Stimulated activated CD4-positive, alpha-beta T cell treated with anti-CD3 and anti-CD28 coated beads, Interleukin-1b, Interleukin-23, amount 100 ng/mL, for 4 hours (primary cell): ENCODE results near the gene KRTAP5-10.
"Not testable (repeated sequence)": the region's sequence is repeated elsewhere in the genome, so short reads cannot be mapped to it uniquely, and the experiment has no call there.

Experiments
- DNase-seq, 2 donors: peaks; one replicate each; pipeline ENCODE4 v3.0.0-alpha.2; 2020; ENCODE audit warnings: low read depth in 2 of 2

KRTAP5-10 gene

DNA sequence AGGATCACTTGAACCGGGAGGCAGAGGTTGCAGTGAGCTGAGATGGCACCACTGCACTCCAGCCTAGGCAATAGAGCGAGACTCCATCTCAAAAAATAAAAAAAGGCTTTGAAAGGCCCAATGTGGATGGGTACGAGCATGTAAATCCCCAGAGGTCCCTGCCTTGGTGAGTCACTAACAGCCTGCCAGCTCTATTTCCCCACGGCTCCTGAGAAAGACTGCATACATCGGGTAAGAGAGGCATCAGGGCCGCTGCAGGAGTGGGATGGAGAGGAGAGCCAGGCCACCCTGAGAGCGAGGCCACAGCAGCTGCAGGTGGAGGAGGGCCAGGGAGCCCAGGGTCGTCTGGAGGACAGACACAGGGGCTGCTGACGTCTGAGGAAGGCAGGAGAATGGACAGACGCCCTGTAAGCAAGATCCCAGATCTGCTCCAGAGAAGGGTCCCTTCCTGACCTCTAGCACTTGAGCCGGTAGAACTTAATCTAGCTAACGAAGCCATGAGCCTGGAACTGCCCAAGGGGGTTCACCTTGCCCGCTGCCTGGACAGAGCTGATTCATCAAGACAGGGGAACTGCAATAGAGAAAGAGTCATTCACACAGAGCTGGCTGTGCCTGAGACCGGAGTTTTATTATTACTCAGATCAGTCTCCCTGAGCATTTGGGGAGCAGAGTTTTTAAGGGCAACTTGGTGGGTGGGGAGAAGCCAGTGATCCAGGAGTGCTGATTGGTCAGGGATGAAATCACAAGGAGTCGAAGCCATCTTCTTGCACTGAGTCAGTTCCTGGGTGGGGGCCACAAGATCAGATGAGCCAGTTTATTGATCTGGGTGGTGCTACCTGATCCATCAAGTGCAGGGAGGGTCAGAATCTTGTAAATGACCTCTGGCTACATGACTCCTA is 22.2 kb upstream of the KRTAP5-10 start:
- no peak for DNase-seq

GRCh38 chr11:71543866-71544265 is 21.5 kb upstream of the KRTAP5-10 start:
- no peak for DNase-seq

DNA sequence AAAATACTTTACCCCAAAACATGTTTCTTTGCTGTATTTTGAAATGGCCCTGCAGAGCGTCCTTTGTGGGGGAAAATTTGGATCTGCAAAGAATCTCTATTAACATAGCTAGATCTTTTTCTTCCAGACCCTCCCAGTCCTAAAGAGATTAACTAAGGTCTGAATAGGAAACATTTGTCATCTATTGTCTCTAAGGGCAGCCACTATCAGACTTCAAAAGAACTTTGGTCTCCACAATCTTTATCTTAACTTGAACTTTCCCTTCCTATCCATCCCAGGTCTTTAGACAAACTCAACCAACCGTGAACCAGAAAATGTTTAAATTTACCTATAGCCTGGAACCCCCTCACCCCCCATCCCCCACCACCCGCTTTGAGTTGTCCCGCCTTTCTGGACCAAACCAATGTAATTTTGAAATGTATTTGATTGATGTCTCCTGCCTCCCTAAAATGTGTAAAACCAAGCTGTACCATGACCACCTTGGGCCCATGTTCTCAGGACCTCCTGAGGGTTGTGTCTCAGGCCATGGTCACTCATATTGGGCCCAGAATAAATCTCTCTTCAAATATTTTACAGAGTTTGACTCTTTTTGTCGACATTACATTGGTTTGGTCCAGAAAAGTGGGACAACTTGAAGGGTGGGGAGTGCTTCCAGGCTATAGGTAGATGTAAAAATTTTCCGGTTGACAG is 20.7 kb upstream of the KRTAP5-10 start:
- no peak for DNase-seq

- DNase-seq: no peak
Observed at GRCh38 chr11:71545405-71545966, 19.9 kb upstream of the KRTAP5-10 start.

- no peak for DNase-seq
Observed at GRCh38 chr11:71548120-71548519, 17.2 kb upstream of the KRTAP5-10 start, which contains the start of gene KRTAP5-9. TSS of gene KRTAP5-9 (plus strand) at chr11:71548420. CDS start at chr11:71548658, 238 bp downstream.

DNA sequence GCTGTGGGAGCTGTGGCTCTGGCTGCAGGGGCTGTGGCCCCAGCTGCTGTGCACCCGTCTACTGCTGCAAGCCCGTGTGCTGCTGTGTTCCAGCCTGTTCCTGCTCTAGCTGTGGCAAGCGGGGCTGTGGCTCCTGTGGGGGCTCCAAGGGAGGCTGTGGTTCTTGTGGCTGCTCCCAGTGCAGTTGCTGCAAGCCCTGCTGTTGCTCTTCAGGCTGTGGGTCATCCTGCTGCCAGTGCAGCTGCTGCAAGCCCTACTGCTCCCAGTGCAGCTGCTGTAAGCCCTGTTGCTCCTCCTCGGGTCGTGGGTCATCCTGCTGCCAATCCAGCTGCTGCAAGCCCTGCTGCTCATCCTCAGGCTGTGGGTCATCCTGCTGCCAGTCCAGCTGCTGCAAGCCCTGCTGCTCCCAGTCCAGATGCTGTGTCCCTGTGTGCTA is 16.6 kb upstream of the KRTAP5-10 start:
- DNase-seq: no peak

DNA sequence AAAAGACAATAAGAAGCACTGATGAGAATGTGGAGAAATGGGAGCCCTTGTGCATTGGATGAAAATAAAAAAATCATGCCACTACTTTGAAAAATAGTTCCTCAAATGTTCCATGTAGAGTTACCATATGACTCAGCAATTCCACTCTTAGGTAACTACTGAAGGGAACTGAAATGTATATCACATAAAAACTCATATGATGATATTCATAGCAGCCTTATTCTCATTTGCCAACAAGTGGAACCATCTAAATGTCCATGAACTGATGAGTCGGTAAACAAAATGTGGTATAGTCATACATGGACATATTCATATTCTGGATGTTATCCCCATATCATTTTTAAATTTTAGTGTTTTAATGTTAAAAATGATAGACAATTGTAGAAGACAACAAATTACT is 13.7 kb upstream of the KRTAP5-10 start:
- DNase-seq: no peak

GRCh38 chr11:71554996-71555395 is 10.4 kb upstream of the KRTAP5-10 start:
- DNase-seq: no peak

DNA sequence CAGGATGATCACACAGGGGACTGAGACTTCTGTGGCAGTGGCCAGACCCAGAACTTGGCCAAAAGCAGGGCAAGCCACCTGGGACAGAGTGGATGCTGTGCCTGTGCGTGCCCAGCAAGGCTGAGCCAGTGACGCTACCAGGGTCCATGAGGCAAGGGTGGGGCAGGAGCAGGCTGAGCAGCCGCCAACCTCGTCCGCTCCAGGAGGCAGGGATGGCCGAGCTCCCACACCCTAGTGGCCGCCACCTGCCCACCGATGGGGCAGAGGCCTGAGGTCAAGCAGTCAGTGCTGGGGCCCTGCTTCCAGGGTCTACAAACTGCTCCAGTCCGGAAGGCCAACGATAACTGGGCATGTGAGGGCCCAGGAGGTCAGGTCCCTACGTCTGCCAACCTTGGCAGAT is 9.9 kb upstream of the KRTAP5-10 start:
- DNase-seq: no peak

DNA sequence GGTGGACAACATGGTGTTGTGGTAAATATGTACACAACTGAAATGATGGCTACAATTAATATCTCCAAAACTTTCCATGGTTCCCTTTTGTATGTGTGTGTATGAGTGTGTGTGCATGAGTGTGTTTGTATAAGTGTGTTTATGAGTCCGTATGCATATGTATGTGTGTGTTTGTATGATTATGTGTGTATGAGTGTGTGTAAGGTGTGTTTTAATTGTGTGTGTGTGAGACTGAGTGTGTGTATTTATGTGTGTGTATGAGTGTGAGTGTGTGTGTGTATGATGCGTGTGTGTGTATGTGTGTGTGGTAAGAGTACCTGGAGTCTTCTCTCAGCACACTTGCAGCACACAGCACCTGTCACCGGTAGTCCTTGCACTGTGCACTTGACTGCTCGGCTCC is 9.3 kb upstream of the KRTAP5-10 start:
- no peak for DNase-seq

GRCh38 chr11:71557257-71557656 is 8.1 kb upstream of the KRTAP5-10 start:
- DNase-seq: no peak

DNA sequence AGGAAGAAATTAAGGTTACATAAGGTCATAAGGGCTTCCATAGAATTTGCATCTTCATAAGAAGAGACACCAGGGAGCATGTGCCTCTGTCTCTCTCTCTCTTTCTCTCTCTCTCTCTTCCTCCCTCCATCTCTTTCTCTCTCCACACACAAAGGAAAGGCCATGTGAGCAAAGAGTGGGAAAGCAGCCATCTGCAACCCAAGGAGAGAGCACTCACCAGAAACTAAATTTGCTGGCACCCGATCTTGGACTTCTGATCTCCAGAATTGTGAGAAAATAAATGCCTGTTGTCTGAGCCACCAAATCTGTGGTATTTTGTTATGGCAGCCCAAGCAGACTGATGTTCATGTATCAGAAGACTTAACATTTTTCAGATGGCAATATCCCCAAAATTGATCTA is 6.4 kb upstream of the KRTAP5-10 start:
- no peak for DNase-seq

GRCh38 chr11:71562120-71562519 is 3.2 kb upstream of the KRTAP5-10 start:
- no peak for DNase-seq

DNA sequence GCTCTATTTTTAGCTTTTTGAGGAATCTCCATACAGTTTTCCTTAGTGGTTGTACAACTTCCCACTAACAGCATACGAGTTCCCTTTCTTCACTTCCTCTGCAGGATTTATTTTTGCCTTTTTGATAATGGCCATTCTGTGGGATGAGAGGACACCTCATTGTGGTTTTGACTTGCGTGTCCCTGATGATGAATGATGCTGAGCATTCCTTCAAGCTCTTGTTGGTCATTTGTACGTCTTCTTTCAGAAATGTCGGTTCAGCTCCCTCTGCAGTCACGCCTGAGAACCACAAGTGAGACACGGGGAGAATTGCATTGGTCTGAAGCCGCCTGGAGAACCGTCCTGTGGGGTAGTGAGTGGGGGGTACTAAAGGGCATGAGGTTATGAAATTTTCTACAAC is 2.0 kb upstream of the KRTAP5-10 start:
- DNase-seq: no peak

- DNase-seq: no peak
Observed at GRCh38 chr11:71564430-71564829, 933 bp upstream of the KRTAP5-10 start.

DNA sequence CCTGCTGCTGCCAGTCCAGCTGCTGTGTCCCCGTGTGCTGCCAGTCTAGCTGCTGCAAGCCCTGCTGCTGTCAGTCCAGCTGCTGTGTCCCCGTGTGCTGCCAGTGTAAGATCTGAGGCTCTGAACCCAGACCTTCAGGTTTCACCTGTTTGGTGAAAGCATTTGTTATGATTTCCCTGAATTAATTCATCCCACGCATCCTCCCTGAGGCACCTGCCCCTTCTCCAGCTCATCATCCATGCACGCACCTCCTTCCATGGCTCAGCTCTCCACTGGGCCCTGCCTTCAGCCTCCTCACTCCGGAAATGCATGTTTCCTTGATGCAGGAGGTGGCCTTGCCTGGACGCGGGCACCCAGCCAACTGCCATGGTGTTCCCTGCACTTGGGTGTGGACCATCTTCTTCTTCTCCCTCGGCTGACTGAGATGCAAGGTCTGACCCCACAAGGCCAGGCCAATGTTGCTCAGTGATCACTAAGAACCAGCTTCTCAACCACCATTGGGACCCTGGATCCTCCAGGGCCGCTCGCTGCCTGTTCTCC is 788 bp downstream of the KRTAP5-10 start:
- DNase-seq: no peak

GRCh38 chr11:71566626-71567599 is 1.6 kb downstream of the KRTAP5-10 start:
- DNase-seq: not testable (repeated sequence)

DNA sequence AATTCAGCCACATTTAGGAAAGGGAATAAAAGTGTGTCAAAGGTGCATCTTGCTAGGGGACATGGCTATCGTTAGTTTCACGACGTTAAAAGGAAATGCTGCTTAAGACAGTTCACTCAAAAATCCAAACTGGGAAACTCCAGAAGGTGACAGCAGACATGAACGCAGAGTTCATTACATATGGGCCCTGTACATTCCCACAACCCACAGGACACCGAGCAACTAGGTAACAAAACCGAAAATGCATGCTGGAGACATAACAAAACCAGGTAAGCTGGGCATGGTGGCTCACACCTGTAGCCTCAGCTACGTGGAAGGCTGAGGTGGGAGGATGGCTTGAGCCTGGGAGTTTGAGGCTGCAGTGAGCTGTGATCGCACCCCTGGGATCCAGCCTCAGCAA is 2.3 kb downstream of the KRTAP5-10 start:
- DNase-seq: not testable (repeated sequence)

DNA sequence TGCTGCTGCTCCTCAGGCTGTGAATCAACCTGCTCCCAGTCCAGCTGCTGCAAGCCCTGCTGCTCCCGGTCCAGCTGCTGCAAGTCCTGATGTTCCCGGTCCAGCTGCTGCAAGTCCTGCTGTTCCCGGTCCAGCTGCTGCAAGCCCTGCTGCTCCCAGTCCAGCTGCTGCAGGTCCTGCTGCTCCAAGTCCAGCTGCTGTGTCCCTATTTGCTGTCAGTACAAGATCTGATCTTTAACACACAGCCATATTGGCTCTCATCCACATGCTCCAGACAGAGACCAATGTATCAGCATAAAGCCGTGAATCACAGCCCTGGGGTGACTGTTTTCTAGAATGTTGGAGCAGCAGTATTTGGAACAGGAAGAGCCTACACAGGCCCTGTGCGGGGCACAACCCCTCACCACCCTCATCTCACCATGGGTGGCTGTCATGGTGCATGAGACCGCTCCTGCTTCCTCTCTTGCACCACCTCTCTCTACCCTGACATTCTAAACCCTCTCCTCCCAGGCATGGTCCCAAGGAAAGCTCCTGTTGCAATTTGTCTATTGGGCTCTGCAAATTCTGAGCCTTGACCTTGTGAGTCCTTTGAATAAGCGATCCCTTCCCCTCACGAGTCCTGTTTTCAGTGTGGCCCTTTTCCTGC is 3.5 kb downstream of the KRTAP5-10 start:
- DNase-seq: no peak

- not testable (repeated sequence) for DNase-seq
Observed at GRCh38 chr11:71571101-71571850, 5.9 kb downstream of the KRTAP5-10 start.
